Ectodermal cell (in vitro differentiated cells): ENCODE measurements around the gene ITGB7.
"Not testable (repeated sequence)": the region's sequence is repeated elsewhere in the genome, so short reads cannot be mapped to it uniquely, and the experiment has no call there.

Source experiments
- H3K27ac ChIP-seq: 2 replicates; pipeline ENCODE4 v1.7.0; 2013; ENCODE audit warnings: mild to moderate bottlenecking, low read depth, low read length; ENCODE audit not compliant: insufficient read depth, poor library complexity, severe bottlenecking
- H3K27me3 ChIP-seq: 2 replicates; pipeline ENCODE4 v1.7.0; 2013; ENCODE audit warnings: mild to moderate bottlenecking, low read length; ENCODE audit not compliant: insufficient read depth, control insufficient read depth, poor library complexity, severe bottlenecking
- H3K36me3 ChIP-seq: one replicate; pipeline ENCODE4 v1.7.0; 2013; ENCODE audit warnings: low read length; ENCODE audit not compliant: control insufficient read depth, insufficient read depth
- H3K4me1 ChIP-seq: one replicate; pipeline ENCODE4 v1.7.0; 2013; ENCODE audit warnings: low read length; ENCODE audit not compliant: control insufficient read depth, insufficient read depth
- H3K4me3 ChIP-seq: 2 replicates; pipeline ENCODE4 v1.7.0; 2013; ENCODE audit warnings: low read depth, low read length, control low read depth; ENCODE audit not compliant: insufficient read depth
- H3K9me3 ChIP-seq: 2 replicates; pipeline ENCODE4 v1.7.0; 2013; ENCODE audit warnings: mild to moderate bottlenecking, low read length, moderate library complexity; ENCODE audit not compliant: control insufficient read depth
- WGBS, 2 experiments: methylation state at CpG; one replicate each; pipeline ENCODE4 v1.1.7; 2013; ENCODE audit warnings: missing lambda C conversion rate in 2 of 2; 5-methylcytosine and 5-hydroxymethylcytosine counted together

The ITGB7 gene

DNA sequence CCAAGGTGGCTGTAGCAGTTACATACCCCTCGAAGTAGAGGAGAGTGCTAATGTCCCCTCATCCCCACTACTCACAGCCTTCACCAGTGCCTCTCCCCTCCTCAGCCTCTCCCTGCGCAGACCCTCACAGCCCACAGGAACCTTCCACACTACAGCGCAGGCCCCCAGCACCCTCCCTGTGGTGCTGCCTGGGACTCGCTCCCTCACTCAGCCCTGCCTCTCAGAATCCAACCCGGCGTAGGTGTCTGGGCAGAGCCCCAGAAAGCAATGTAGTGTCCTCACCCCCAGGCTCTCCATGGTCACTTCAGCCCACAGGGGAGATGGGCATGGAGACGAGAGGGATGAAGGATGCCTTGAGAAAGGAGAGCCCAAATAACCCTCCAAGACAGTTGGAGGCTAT, 37.4 kb downstream of the ITGB7 start:
- H3K27ac ChIP-seq, result no peak overlapping the region
- H3K4me3 ChIP-seq, result no peak overlapping the region
- no peaks in the 10 kb centered on the region for H3K9me3 ChIP-seq
- H3K4me1 ChIP-seq, result peaks cover under 1% of the 10 kb centered on the region
- 93 to 94% methylated on average over 7 of the region's 7 CpGs for WGBS, 2 experiments
- H3K27me3 ChIP-seq, result peaks cover 5% of the 10 kb centered on the region
- H3K36me3 ChIP-seq, result no peaks in the 10 kb centered on the region

DNA sequence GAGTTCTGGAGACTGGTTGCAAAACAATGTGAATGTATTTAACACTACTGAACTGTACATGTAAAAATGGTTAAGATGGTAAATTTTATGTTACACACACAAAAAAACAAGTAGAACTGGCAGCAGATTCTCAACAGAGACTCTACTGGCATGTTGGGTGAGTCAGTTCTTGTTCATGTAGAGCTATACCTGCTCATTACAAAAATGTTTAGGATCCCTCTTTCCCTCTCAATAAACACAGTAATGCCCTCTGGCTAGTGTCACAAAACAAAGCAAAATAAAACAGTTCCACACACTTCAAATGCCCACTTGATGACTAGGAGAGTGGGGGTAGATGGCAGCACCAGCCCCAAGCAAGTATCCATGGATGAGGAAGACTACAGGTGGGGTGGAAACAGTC, 40.2 kb downstream of the ITGB7 start:
- no peaks in the 10 kb centered on the region for H3K4me1 ChIP-seq
- no peaks in the 10 kb centered on the region for H3K36me3 ChIP-seq
- H3K27ac ChIP-seq, result no peak overlapping the region
- H3K27me3 ChIP-seq, result no peaks in the 10 kb centered on the region
- H3K4me3 ChIP-seq, result no peak overlapping the region
- no peaks in the 10 kb centered on the region for H3K9me3 ChIP-seq

DNA sequence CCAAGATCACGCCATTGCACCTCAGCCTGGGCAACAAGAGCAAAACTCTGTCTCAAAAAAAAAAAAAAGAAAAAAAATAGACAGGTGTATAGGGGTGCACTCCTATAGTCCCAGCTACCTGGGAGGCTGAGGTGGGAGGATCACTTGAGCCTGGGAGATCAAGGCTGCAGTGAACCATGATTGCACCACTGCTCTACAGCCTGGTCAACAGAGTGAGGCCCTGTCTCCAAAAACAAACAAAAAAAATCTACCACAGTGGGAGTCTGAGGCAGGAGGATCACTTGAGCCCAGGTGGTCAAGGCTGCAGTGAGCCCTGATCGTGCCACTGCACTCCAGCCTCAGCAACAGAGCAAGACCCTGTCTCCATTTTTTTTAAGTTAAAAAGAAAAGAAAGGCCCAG, 44.0 kb downstream of the ITGB7 start:
- H3K9me3 ChIP-seq, H3K36me3 ChIP-seq, H3K27ac ChIP-seq, H3K27me3 ChIP-seq, H3K4me3 ChIP-seq, H3K4me1 ChIP-seq: not testable (repeated sequence)
- WGBS, 2 experiments, result 85 to 94% methylated on average over 2 of the region's 2 CpGs

DNA sequence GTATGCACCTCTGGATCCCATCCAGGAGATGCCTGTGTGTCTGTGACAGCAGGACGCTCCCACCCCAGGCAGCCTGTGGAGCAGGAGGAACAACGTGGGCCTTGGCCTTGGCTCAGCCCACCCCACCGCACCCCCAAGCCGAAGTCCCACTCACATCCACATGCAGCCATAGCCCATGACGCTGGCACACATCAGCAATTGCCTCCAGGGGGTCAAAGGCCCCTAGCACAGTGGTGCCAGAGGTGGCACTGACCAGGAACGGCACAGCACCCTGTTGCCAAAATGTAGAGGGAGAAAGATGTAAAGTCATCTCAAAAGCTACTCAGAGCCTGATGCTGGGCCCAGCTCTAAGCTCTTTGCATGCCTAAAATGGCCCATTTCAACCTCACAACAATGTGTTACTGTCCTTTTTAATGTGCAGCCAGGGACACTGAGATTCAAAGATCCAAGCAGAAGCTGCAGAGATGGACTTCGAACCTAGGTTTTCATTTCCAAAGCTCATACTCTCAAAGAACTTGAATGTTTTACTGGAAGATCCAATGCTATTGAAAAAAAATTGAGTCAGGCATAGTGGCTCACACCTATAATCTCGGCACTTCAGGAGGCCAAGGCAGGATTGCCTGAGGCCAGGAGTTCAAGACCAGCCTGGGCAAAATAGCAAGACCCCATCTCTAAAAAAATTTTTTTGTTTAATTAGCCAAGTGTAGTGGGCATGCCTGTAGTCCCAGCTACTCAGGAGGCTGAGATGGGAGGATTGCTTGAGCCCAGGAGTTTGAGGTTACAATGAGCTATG, 45.7 kb downstream of the ITGB7 start:
- Histone ChIP-seq H3K36me3 (no peaks in the 10 kb centered on the region), H3K27ac (no peak overlapping the region), H3K27me3 (no peaks in the 10 kb centered on the region), H3K4me3 (no peak overlapping the region), H3K9me3 (no peaks in the 10 kb centered on the region), H3K4me1 (no peaks in the 10 kb centered on the region)
- 88 to 94% methylated on average over 8 of the region's 8 CpGs for WGBS, 2 experiments

DNA sequence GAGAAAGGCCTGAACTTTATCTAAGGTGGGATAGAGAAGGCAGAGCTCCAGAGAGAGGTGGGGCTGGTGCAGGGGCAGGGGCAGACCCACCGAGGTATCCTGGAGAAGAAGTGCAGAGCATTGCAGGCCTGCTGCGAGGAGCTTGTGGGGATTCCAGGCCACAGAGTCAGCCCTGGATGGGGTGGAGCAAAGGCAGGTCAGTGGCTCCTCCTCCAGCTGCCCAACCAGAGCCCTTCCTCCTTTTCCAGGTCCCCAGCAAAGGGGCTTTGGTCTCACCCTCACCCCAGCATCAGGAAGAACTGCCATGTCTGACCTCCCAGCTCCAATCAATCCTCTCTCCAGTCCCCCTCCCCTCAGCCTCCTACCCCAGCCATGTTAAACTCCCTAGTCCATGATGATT, 46.4 kb downstream of the ITGB7 start:
- Histone ChIP-seq H3K4me3 (no peak overlapping the region), H3K9me3 (no peaks in the 10 kb centered on the region), H3K27me3 (no peaks in the 10 kb centered on the region), H3K4me1 (no peaks in the 10 kb centered on the region), H3K36me3 (no peaks in the 10 kb centered on the region), H3K27ac (no peak overlapping the region)
- WGBS, 2 experiments, result 63 to 85% methylated on average over 2 of the region's 2 CpGs

DNA sequence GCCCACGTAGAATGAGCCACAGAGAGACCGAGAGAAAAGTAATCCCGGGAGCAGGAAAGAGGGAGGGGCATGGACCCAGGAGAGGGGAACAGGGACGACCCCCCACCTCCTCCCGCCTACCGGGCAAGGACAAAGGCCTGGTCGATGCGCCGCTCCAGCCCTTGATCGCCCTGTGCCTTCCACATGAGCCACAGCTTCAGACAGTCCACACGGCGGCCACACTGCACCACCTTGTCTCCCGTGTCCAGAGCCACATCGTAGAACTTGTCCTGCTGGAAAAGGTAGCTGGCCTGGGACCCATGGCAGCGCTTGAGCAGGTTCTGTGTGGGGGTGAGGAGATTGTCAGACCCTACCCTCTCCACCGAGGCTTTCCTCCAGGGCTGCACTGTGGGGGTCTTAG, 47.1 kb downstream of the ITGB7 start:
- H3K36me3 ChIP-seq, result no peaks in the 10 kb centered on the region
- H3K4me3 ChIP-seq, result no peak overlapping the region
- 74 to 78% methylated on average over 16 of the region's 16 CpGs for WGBS, 2 experiments
- no peak overlapping the region for H3K27ac ChIP-seq
- H3K27me3 ChIP-seq, result no peaks in the 10 kb centered on the region
- no peaks in the 10 kb centered on the region for H3K4me1 ChIP-seq
- H3K9me3 ChIP-seq, result no peaks in the 10 kb centered on the region

DNA sequence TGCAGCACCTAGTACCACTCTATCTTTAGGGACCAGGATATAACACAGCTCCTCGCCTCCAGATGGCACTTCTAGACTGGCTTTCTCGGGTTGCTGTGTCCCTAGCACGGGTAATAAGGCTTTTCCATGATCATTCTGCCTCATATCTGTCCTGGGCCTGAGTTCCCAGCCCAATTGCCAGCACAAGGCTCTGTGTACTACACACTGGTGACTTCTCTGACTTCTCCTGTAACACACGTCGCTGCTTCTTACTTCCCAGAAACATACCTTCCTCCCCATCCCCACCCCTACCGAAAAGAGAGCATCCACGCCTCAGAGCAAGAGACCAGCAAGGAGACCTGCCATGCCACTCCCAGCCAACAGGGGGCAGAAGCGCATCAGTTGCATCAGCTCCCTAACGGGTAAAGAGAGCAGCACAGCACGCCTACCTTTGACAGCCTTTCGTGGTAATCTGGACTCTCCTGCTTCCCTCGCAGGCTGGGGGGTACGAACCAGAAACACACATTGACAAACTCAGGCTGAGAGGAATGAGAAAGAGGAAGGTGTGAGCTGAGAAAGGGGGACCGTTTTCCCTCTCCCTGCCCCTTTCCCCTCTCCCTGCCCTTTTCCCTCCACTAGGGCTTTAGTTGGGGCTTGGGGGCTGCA, 47.7 kb downstream of the ITGB7 start:
- H3K9me3 ChIP-seq, result no peaks in the 10 kb centered on the region
- H3K4me1 ChIP-seq, result no peaks in the 10 kb centered on the region
- H3K4me3 ChIP-seq, result no peak overlapping the region
- H3K27ac ChIP-seq, result no peak overlapping the region
- whole genome bisulfite sequencing, 2 experiments, result 17 to 18% methylated on average over 13 to 14 of the region's 14 CpGs
- H3K27me3 ChIP-seq, result no peaks in the 10 kb centered on the region
- no peaks in the 10 kb centered on the region for H3K36me3 ChIP-seq

DNA sequence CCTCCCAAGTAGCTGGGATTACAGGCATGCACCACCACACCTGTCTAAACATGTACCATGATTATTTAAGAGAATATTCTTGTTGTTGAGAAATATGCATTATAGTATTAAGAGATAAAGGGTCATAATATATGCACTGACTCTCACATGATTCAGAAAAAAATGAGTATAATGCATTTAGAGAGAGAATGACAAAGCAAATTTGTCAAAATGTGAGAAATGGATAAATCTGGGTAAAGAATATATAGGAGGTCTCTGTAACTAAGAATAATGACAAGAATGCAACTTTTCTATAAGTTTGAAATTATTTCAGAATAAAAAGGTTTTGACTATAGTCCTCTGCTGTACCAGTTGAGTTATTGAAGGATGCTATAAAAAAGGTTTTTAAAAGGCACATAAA, 54.7 kb downstream of the ITGB7 start:
- Histone ChIP-seq H3K4me3 (no peak overlapping the region), H3K27me3 (no peaks in the 10 kb centered on the region), H3K27ac (no peak overlapping the region), H3K4me1 (no peaks in the 10 kb centered on the region), H3K36me3 (no peaks in the 10 kb centered on the region), H3K9me3 (no peaks in the 10 kb centered on the region)

DNA sequence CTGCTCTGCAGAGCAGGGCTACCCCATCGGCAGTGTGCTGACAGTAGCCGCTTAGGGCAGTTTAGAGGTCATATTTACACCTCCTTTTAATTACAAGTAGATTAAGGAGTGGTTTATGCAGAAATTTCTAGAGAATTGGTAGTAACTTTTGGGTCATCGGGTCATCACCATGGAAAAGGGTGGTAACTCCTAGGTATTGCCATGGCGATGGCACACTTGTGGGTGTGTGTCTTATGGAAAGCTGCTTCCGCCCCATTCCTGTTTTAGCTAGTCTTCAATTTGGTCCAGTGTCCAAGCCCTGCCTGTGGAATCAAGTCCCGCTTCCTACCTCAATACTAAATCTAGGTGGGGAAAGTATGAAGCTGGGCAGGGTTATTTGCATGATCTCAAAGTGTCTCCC, 56.0 kb downstream of the ITGB7 start:
- Histone ChIP-seq H3K27ac (no peak overlapping the region), H3K4me3 (no peak overlapping the region), H3K4me1 (no peaks in the 10 kb centered on the region), H3K27me3 (no peaks in the 10 kb centered on the region), H3K36me3 (no peaks in the 10 kb centered on the region), H3K9me3 (no peaks in the 10 kb centered on the region)
- WGBS, 2 experiments, result 95 to 99% methylated on average over 4 to 6 of the region's 6 CpGs

DNA sequence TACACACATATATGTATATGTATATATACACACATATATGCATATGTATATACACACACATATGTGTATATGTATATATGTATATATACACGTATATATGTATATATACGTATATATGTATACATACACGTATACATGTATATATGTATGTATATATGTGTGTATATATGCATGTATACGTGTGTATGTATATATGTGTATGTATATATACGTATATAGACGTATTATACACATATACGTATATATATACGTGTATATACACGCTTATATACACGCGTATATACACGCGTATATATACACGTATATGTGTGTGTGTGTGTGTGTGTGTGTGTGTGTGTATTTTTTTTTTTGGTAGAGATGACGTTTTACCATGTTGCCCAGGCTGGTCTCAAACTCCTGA, 59.4 kb downstream of the ITGB7 start:
- no peaks in the 10 kb centered on the region for H3K9me3 ChIP-seq
- no peak overlapping the region for H3K4me3 ChIP-seq
- no peak overlapping the region for H3K27ac ChIP-seq
- no peaks in the 10 kb centered on the region for H3K4me1 ChIP-seq
- WGBS, 2 experiments, result 89 to 100% methylated on average over 3 to 8 of the region's 15 CpGs
- no peaks in the 10 kb centered on the region for H3K36me3 ChIP-seq
- H3K27me3 ChIP-seq, result no peaks in the 10 kb centered on the region
